Renal pelvis (tissue), 4 donors: Measurements from ENCODE around the gene STAG2. TPM values are rescaled to one million over a fixed set of nuclear protein-coding genes. Genes with fewer than 3 reads are reported as not detected.
"Not testable (repeated sequence)": the region's sequence is repeated elsewhere in the genome, so short reads cannot be mapped to it uniquely, and the experiment has no call there.

Experiments
- DNase-seq: peaks from one replicate; pipeline ENCODE4 v3.0.0-alpha.2; 2013
- polyA plus RNA-seq, 3 donors: library from polyadenylated mRNA; unstranded; fragments of 120-200 nt; gene quantifications; one replicate each; pipeline ENCODE4 v1.2.1, GENCODE V29; 2013; ENCODE audit not compliant: insufficient read length in 3 of 3

STAG2 gene
- polyA plus RNA-seq, 3 donors, result 100 to 123 (median 104) TPM

DNA sequence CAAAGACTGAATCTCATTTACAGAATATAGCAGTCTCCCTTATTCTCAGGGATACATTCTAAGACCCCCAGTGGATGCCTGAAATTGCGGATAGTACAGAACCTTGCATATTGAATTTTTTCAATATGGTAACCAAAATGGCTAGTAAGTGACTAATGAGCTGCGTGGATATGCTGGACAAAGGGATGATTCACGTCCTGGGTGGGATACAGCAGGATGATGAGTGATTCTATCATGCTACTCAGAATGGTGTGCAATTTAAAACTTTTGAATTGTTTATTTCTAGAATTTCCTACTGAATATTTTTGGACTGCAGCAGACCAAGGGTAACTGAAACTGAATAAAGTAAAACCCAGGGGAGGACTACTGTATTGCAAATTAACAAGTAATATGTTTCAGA lies 66.7 kb downstream of the STAG2 start:
- DNase-seq, result no peak

DNA sequence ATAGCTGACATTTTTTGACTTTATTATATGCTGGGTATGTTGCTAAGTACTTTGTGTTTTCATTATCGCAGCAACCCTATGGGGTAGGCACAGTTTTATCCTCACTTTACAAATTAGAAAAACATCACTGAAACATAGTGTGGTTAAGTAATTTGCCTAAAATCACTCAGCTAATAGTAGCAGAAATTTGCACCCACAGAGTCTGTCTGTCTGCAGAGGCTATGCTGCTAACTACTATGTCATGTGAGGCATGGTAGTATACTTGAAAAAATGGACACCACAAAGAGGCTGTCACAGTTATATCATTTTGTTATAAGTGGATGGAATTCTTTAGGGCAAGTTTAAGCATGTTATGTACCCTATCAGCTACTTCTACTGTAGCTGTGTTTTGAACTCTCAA lies 69.0 kb downstream of the STAG2 start:
- DNase-seq, result no peak

DNA sequence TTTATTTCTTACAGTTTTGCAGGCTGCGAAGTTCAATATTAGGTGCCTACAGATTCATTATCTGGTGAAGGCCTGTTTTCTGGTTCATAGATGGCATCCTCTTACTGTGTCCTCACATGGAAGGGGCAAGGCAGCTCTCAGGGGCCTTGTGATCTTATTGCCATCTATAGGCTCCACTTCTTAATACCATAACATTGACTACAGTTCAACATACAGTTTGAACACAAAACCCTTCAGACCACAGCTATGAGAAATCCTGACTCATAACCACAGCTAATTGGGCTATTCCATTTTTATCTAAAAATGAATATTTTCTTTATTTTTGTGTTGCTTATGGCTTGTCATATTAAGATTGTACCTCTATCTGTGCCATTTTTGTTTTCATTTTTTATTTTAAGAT lies 72.3 kb downstream of the STAG2 start:
- DNase-seq, result no peak

DNA sequence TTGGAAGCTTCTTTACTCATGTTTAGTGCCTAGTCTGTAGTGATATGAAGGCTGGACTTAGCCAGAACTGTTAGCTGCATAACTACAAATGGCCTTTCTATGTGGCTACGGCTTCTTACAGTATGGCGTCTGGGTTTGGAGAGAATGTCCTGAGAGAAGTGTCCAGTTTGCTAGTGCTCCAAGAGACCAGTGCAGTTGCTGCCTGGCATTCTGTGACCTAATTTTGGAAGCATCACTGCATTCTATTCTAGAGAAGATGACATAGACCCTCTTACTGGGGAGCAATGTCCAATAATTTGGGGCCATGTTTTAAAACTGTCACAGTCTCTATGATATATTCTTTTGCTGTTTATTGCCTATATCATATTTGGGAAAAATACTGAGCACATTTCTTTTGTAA lies 74.2 kb downstream of the STAG2 start:
- DNase-seq, result no peak

DNA sequence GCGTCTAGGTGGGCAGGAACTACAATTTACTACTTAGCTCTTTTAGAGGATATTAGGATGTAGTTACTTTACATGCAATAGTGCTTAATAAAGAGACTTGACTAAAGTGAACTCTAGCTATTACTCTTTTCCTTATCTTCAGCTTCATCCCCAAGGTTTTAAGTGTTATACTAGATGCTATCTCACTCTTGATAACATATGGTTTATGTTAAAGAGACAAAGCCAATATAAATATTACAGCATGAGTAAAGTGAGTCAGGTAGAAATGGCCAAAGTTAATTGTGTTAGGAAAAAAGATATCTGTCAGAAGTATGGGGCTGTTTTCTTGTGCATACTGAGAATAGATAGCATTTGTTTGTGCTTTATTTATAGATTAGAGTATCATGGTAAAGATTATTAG lies 80.5 kb downstream of the STAG2 start:
- DNase-seq, result no peak

DNA sequence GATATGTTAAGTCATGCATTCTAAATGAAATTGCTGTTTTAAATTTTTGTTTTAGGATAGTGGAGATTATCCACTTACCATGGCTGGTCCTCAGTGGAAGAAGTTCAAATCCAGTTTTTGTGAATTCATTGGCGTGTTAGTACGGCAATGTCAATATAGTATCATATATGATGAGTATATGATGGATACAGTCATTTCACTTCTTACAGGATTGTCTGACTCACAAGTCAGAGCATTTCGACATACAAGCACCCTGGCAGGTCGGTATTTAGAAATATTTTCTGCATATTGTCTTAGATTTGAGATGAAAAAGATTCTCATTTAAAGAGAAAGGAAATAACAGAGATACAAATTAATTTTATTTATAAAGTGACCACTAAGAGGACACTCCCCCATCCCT lies 83.6 kb downstream of the STAG2 start:
- DNase-seq, result no peak

GRCh38 chrX:124084417-124084816 lies 122.9 kb downstream of the STAG2 start:
- not testable (repeated sequence) for DNase-seq

DNA sequence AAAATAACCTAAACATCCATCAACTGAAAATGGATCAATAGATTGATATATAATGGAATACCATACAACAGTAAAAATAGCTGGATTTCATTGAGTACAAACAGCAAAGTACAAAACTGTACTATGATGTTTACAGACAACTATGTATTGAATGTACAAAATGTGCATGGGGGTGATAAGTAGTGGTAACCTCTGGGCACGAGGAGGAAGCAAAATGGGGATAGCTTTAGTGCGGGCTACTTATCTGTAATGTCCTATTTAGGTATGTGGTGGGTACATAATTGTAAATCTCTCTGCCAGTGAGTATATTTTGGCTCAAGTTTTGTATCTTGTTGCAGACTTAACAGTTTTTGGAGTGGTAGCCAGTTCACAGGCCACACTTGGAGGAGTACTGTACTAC lies 123.6 kb downstream of the STAG2 start:
- DNase-seq, result no peak

- DNase-seq, result no peak
These were observed 124.9 kb downstream of the STAG2 start for GRCh38 chrX:124086411-124086810.

DNA sequence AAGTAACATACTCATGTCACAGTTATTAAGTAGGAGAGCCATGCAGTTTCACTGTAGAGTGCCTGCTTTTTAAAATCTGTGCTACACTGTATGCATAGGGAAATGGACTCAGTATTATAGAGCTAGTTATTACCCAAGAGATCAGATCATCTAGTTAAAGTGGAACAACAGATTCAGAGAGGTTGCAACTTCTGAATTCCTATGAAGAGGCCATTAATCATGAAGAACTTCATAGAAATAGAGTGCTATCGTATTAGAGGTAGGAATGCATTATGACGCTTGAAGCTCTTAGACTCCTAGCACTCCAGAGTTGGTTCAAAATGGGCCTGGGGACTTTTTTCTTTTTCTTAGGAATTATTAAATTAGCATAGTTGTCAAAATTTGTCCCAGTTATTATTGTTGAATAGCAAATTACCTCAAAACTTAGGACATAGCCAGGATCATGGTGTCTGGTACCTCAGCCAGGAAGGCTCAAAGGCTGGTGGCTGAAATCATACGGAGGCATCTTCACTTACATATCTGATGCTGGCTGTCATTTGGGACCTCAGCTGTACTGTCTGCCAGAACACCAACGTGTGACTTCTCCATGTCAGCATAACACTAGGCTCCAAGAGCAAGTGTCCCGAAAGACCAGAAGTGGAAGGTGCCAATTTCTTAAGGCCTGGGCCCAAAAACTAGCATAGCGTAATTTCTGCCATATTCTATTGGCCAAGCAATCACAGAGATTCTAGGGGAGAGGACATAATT lies 125.7 kb downstream of the STAG2 start:
- no peak for DNase-seq

- DNase-seq, result no peak
These were observed 131.7 kb downstream of the STAG2 start for GRCh38 chrX:124093222-124093621.

GRCh38 chrX:124097116-124097515 lies 135.6 kb downstream of the STAG2 start:
- DNase-seq, result no peak

DNA sequence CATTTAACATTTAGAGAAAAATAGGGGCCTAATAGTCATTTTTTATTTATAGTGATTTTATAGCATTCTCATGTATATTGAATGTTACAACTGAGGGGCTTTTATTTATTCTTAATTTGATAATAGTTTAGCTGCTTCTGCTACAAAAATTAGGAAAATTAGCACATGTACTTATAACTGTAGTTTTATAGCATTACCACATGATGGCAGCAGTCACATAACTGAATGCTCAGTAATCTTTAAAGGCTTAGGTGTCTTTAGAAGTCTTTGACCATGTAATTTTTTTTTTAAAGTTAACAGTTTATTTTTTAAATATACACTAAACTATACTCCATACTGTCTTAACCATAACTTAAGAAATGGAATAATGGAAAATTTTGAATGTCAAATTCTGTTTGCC lies 136.6 kb downstream of the STAG2 start:
- DNase-seq, result peak; percentile 3

DNA sequence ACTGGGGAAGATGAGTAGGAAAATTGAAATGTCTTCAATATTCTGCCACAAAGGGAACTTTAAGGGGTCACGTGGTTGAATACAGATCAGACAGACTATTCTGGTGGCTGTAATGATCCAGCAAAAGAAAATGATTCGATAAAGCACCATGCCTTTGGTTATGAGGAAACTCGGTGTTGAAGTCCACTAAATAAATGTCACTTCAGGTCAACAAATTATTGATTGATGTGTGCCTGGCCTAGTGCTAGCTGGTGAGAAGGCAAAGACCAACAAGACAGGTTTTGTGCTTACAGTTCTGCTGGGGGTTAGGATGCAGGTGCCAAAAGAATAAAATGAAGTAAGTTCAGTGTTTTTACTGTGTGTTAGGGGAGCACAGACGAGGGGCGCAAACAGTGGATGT lies 142.5 kb downstream of the STAG2 start:
- DNase-seq, result no peak

- not testable (repeated sequence) for DNase-seq
These were observed 143.0 kb downstream of the STAG2 start for GRCh38 chrX:124104512-124104911.

DNA sequence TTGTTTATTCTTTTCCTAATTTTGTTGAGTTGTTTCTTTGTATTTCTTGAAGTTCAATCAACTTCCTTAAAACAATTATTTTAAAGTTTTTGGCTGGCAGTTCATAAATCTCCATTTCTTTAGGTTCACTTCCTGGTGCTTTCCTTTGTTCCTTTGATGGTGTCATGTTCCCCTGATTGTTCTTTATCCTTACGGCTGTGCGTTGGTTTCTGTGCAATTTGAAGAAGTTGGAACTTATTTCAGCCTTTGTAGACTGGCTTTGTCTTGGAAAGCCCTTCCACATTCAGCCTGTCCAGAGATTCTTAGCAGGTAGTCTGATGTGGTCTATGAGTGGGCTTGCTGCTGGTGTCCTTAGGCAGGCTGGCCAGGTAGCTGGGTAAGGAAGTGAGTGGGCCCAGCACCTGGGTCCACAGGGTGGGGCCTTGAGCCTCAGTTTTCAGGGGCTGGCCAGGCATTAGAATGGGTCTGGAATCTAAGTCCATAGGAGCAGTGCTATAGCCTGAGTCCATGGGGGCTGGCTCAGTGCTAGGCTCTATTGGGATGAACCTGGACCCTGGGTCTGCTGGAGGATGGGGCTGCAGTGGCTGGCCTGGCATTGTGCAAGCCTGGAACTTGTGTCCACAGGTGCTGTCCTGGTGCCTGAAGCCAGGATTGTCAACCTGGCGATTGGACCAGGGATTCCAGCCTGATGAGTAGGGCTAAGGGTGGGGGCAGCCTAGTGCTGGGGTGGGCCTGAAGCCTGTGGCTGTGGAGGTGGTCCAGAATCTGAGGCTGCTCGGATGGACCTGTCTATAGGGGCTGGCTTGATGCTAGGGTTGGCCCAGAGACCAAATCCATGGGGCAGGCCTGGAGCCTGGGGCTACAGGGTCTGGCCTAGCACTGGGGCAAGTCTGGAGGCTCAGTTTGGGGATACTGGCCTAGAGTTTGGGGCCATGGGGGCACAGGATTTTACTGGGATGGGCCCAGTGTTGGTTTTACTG lies 152.4 kb downstream of the STAG2 start:
- DNase-seq, result no peak

GRCh38 chrX:124117325-124117724 lies 155.8 kb downstream of the STAG2 start:
- no peak for DNase-seq

DNA sequence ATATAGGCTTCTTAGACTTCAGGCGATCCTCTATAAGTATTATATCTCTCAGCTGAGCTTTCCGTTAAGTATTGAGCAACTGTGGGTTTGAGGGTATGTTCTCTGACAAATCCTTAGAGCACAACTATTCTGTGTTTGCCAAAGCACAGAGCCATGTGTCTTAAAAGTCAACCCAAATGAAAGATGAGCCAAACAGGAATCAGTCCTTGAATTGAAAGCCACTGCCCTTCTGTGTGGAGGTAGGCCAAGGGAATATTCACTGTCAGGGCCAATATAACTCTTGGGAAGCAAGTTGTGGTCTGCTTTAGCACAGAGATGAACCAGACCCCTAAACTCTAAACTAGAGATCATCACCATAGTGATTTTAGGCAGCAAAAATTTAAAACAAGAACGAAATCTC lies 164.0 kb downstream of the STAG2 start:
- no peak for DNase-seq

DNA sequence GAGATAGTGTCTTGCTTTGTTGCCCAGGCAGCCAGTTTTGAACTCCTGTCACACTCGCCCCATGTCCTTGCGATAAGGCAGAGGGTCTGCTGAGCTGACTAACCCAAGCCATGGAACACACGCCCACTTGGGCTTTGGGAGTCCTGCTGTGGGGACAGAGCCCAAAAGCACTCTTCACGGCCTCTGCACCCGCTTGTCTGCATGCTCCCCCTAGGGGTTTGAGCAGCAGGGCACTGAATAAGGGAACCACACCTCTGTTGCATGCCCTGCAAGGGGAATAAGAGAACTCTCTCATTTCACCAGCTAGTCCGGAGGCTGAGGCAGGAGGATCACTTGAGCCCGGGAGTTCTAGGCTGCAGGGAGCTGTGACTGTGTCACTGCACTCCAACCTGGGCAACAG lies 166.0 kb downstream of the STAG2 start:
- DNase-seq, result no peak

GRCh38 chrX:124132437-124132836 lies 170.9 kb downstream of the STAG2 start:
- not testable (repeated sequence) for DNase-seq

GRCh38 chrX:124145749-124146148 lies 184.2 kb downstream of the STAG2 start:
- DNase-seq, result no peak

GRCh38 chrX:124151195-124151594 lies 189.7 kb downstream of the STAG2 start:
- no peak for DNase-seq
